HG03095 (cell line): ENCODE data around the gene TMEM205.
A peak's percentile ranks its signal among the peaks of the same experiment; 100 is the strongest.

Experiments
- ATAC-seq: cut with Tn5 transposase; IDR thresholded peaks from one replicate; pipeline ENCODE4 v1.9.1; 2021; ENCODE audit warnings: moderate library complexity; ENCODE audit not compliant: unreplicated experiment

Gene TMEM205

GRCh38 chr19:11304936-11305335 lies 41.1 kb downstream of the TMEM205 start:
- ATAC-seq = no peak

GRCh38 chr19:11300811-11301120 lies 45.3 kb downstream of the TMEM205 start:
- no peak for ATAC-seq

- no peak for ATAC-seq
Measured at GRCh38 chr19:11299946-11300810, 45.9 kb downstream of the TMEM205 start.

GRCh38 chr19:11296264-11296663 lies 49.8 kb downstream of the TMEM205 start:
- ATAC-seq = no peak

- no peak for ATAC-seq
Measured at GRCh38 chr19:11295665-11296245, 50.3 kb downstream of the TMEM205 start, which contains the start of gene TSPAN16. Gene TSPAN16 (plus strand): TSS chr19:11296160. CDS start chr19:11296298, 138 bp downstream.

GRCh38 chr19:11295180-11295579 lies 50.9 kb downstream of the TMEM205 start:
- ATAC-seq = no peak

- ATAC-seq = peak; percentile 59
Measured at GRCh38 chr19:11293433-11294389, 52.4 kb downstream of the TMEM205 start.
